ENCODE results near the gene HSPG2.

GRCh38 chr1:21833392-21833976 is 103.6 kb downstream of the HSPG2 start:
- no peak for TF ChIP-seq RAD21 (IDR thresholded peaks at IDR 0.05; ENCODE audit: low read depth)
- no peak for TF ChIP-seq MAX (IDR thresholded peaks at IDR 0.05)
- TF ChIP-seq TEAD4 (IDR thresholded peaks at IDR 0.05): no peak
- no peak for TF ChIP-seq CREB1 (IDR thresholded peaks at IDR 0.05; ENCODE audit: low read depth)
- no peak for TF ChIP-seq EP300 (IDR thresholded peaks at IDR 0.05; ENCODE audit: borderline replicate concordance)
- TF ChIP-seq EGR1 (IDR thresholded peaks at IDR 0.05): no peak
- no peak for TF ChIP-seq NFIC (IDR thresholded peaks at IDR 0.05)
- TF ChIP-seq YY1 (IDR thresholded peaks at IDR 0.05; ENCODE audit: low read depth): no peak
- no peak for TF ChIP-seq CEBPB (IDR thresholded peaks at IDR 0.05)
- no peak for TF ChIP-seq TAF1 (IDR thresholded peaks at IDR 0.05; ENCODE audit: low read depth)
- no peak for TF ChIP-seq REST (IDR thresholded peaks at IDR 0.05; ENCODE audit: low read depth)
- no peak for TF ChIP-seq ZBTB7A (IDR thresholded peaks at IDR 0.05; ENCODE audit: low read depth)
- TF ChIP-seq FOXM1 (IDR thresholded peaks at IDR 0.05; ENCODE audit: borderline replicate concordance, low read depth): no peak
